ENCODE measurements around the gene PTPRCAP. TPM values are rescaled to one million over a fixed set of nuclear protein-coding genes. Genes with fewer than 3 reads are reported as not detected.

The PTPRCAP gene
- total and polyA plus RNA-seq, 10 of the 15 experiments (the other 5 are each of a cell fraction or from before 2014, with no cell fraction given), result 4.7 to 266 (median 125) TPM

GRCh38 chr11:67439321-67440228 lies 2.1 kb upstream of the PTPRCAP start (continued):
- TF ChIP-seq MEF2B (IDR thresholded peaks at IDR 0.05; ENCODE audit: partially characterized antibody, poor library complexity, severe bottlenecking) (no peak), SMC3 (IDR thresholded peaks at IDR 0.05; ENCODE audit: borderline replicate concordance, low read length) (0 out of 2 replicates have a peak, but pooled peaks have one; percentile 3), CHD4 (IDR thresholded peaks at IDR 0.05) (no peak), ASH2L (IDR thresholded peaks at IDR 0.05; ENCODE audit: borderline replicate concordance, low read depth) (no peak), STAT3 (IDR thresholded peaks at IDR 0.05; ENCODE audit: low read depth, low read length) (no peak), NBN (IDR thresholded peaks at IDR 0.05) (0 out of 2 replicates have a peak, but pooled peaks have one; percentile 18), BCL11A (IDR thresholded peaks at IDR 0.05; ENCODE audit: low read depth, low read length) (no peak), ELK1 (IDR thresholded peaks at IDR 0.05; ENCODE audit: low read depth, low read length) (no peak), DPF2 (IDR thresholded peaks at IDR 0.05) (no peak), MYB (IDR thresholded peaks at IDR 0.05; ENCODE audit: borderline replicate concordance, low read depth, low read length) (no peak)

All from GM12878 (cell line).